ENCODE results near the gene TCF7L2.

DNA sequence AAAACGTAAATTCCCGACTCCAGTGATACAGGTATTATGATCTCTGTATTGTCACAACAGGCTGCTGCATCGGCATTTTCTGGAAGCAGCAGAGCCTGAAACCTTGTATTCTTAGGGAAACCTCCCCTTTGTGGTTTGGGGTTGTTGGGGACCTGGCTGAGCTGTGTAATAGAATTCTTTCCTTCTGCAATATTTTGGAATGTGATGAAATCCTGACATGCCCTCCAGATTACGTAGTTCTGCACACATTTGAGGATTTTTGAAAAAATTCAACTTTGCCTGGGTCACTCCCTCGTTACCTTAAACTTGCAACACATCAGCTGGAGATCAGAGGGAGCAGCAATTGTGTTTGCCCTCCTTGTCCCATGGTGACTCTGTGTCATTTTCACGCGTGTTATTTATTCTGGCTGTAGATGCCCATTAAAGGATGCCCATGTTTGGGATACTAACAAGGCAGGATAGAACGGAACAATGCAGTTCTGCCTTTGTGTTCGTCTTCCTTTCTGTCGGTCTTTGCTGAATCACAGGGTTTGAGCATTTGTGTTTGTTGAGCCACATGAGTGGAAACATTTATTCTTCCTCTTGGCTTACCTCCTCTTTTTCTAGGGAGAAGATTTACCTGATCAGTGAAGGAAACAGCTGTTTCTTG is 181.7 kb downstream of the TCF7L2 start:
- TF ChIP-seq, protein P1, sequence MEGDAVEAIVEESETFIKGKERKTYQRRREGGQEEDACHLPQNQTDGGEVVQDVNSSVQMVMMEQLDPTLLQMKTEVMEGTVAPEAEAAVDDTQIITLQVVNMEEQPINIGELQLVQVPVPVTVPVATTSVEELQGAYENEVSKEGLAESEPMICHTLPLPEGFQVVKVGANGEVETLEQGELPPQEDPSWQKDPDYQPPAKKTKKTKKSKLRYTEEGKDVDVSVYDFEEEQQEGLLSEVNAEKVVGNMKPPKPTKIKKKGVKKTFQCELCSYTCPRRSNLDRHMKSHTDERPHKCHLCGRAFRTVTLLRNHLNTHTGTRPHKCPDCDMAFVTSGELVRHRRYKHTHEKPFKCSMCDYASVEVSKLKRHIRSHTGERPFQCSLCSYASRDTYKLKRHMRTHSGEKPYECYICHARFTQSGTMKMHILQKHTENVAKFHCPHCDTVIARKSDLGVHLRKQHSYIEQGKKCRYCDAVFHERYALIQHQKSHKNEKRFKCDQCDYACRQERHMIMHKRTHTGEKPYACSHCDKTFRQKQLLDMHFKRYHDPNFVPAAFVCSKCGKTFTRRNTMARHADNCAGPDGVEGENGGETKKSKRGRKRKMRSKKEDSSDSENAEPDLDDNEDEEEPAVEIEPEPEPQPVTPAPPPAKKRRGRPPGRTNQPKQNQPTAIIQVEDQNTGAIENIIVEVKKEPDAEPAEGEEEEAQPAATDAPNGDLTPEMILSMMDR (IDR thresholded peaks at IDR 0.05): no peak
- TF ChIP-seq POLR2A (IDR thresholded peaks at IDR 0.05): no peak
- TF ChIP-seq EP300 (IDR thresholded peaks at IDR 0.05): peak in 1 of 2 donors; percentile 82

Measured in tibial nerve (tissue), 4 donors.